DMS 273 (cell line): ENCODE results near the gene CTIF.

ENCODE experiments used
- DNase-seq: peaks from one replicate; lab custom pipeline; 2025; ENCODE audit not compliant: unreplicated experiment; lab: John Stamatoyannopoulos, UW

Gene CTIF

DNA sequence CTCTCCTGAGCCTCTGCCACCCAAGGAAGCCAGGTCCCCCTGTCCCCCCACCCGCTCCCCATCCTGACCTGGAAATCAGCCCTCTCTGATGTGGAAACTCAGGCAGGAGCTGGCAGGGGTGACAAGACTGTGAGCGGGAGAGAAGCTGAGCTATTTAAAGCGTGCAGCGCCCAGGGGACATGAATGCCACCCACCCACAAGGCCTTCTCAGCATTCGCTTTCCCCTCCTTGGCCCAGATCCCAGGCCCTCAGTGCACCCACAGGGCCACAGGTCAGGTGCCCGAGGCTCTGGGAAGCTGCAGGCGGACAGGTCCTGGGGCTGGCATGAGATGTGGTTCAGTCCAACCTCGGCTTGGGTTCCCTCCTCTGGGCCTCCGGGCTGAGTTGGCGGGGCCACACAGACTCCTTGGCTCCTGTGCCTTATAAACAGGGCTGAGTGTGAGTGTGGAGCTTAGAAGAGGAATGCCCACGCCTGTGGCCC is 243.6 kb downstream of the CTIF start:
- DNase-seq, result no peak

DNA sequence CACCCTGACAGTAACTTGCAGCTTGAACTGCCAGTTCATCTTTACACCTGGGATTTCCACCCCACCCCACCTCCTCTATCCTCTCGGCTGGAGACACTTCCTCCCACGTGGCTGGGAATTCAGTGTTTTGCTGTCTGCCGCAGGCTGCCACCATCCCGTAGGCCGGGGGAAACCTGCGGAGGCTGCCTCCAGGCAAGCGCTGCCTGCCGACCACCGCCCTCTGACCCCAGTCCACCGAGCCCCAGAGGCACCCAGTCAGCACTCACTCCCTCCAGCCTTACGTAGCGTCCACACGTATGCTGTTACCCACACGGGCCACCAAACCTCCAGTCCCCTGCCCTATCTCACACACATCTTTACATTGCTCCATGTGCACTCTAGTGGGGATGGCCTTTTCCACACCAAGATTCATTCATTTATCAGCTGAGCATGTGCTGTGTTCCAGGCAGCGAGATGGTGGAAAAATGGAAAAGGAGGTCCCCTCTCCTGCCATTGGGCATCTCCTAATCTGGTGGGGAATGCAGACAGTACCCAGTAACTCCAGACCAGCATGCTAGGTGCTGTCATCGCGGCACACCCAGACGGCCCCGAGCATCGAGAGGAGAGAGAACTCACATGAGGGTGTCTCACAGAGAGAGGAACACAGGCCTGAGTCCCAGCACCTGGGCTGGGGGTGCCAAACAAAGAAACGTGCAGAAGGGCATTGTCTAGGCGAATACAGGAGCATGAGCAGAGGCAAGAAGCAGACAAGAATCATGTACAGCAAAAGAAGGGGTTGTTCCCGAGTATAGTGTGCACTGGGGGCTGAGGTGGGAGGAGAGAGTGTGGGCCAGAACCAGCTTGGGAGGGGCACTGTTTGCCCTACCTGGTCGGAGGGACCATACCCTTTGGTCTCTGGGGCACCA is 245.0 kb downstream of the CTIF start:
- DNase-seq, result no peak

DNA sequence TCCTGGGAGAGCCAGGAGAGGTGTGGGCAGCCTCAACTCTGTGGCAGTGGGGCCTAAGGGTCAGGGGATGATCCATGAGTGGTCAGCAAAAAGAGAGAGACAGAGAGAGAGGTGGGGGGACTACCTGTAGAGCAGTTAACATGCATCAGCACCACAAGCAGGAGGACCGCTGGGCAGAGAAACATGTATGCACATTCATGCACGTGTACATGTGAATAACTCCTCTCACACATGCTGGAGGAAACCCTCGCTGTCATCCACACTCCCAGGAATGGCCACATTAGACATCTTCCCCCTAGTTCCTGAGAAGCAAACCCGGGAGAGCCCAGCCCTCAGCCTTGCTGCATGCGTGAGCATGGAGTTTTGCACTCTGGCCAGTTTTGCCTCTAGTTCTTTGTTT is 245.8 kb downstream of the CTIF start:
- DNase-seq, result no peak

DNA sequence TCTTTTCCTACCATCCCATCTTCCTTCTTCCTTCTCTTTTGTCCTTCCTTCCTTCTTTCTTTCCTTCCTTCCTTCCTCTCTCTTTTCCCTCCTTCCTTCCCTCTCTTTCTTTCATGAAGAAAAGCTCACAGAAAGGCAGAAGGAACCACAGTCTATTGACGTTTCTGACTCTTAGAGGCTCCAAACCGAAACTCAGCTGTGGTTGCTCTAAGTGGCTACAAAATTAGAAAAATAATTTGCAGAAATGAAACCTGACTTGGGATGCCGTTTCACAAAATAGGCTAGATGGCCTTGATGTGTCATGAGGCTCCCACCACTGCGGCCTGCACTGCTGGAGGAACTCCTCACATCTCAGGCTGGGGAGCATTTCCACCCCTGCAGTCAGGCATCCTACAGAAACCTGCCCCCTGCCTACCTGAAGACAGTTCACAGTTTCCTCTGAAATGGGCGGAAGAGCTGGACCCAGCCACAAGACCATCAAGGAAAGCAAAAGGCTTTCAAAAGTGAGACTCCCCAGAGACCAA is 246.3 kb downstream of the CTIF start:
- no peak for DNase-seq

DNA sequence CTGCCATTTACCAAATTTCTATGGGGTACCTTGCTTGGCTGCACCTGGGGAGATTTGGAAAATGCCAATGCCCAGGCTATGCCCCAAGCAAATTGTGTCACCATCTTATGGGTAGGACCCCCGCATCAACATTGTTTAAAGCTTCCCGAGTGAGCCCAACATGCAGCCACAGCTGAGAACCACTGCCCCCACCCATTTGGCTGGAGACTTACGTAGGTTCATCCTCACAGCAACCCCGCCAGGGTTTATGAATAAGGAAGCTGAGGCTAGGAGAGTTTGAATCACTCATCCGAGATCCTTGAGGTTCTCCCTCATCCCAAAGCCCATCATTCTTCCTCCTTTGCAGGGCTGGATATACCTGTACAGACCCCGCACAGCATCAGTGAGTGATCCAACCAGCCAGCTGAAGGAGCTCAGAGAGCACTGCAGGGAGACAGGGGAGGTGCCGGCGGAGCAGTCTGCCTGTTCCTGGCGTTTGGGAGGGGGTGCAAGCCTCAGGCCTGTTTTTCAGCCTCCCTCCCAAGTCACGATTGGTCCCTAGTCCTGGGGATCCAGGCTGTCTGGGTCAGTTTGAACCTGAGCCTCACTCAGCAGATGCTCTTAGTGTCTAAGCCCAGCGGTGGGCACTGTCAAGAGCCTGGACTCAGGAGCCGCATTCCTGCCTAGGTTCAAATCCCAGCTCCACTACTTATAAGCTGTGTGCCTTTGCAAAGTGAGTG is 247.1 kb downstream of the CTIF start:
- no peak for DNase-seq

DNA sequence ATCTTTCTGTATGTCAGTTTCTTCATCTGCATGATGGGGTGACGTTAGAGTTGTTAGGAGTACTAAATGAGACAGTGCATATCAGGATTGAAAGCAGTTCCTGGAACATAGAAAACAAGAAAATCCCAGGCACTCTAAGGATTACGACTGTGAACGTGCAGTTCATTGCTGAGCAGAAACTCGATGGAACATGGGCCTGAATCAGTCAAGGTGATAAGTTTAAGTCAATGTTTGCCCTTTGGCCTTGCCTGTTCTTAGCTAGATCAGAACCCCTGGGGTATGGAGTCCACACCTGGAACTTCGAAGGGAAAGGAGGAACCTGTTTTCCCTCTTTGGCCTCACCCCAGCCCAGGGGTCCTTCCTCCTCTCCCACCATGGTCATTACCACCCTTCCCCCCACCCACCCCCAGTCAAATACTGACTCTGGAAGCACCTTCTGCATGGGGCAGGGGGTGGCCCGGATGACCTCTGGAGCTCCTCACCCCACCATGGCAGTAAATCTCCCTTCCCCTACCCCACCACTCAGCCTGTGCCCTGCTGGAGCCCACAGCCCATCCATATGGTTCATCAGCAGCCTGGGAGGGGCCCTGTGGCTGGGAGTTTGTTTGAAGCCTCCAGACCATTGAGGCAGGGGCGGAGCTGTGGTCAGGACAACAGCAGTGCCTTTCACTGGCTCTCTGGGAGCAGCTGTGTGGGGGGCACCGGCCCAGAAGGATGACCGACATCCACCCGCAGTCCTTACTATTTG is 247.8 kb downstream of the CTIF start:
- DNase-seq, result no peak

DNA sequence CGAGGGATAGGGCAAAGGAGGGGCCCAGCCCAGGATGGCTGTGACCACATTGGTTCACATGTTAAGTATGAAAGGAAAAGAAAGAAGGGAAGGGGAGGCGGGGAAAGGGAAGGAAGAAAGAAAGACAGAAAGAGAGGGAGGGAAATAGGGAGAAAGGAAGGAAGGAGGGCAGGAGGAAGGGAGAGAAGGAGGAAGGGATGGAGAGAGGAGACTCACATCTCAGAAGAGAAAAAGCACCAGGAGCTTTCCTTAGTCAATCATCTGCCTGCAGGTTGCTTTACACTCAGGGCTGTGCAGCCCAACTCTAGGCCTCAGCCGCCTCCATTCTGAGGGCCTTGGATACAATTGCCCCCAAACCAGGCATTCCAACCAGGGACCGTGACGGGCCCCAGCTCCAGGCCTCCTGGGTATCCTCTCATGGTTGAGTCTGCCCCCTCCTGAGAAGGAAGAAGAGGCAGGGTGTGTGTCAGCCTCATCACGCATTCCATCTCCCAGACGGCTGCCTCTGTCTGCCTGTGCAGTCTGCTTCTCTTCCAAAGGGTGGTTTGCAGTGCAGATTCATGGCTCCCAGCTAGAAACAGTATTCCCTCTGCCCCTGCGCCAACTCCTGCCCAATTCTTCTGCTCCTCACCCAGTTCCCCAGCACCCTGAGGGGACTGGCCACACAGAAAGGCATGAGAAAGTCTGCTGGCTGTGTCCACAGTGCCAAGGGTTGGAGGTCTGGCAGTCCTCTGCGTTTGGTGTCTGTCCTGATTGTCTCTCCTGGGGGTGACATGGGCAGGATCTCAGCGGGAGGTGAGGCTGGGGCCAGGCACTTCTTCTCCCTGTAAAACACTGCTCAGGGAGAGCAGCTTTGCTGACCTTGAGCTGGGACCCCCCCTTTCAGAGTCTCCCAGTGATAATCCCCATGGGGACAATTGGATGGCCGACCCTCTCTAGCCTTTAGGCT is 248.6 kb downstream of the CTIF start:
- no peak for DNase-seq

DNA sequence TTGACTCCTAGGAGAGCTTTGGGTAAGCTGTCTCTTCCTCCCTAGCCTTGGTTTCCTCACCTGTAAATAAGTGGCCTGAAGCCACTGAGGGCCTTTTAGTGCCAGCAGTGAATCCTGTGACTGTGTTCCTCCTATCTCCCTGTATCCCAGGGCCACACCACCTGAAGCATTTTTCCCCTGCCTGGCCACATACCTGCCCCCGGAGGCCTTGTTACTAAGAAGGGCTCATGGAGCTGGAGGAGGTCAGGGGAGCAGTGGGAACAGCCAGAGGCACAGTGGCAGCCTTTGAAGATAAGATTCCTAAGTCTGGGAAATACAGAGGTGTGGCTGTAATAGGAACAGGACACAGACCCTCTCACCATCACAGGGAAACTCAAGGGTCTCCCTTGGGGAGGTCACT is 249.5 kb downstream of the CTIF start:
- no peak for DNase-seq

DNA sequence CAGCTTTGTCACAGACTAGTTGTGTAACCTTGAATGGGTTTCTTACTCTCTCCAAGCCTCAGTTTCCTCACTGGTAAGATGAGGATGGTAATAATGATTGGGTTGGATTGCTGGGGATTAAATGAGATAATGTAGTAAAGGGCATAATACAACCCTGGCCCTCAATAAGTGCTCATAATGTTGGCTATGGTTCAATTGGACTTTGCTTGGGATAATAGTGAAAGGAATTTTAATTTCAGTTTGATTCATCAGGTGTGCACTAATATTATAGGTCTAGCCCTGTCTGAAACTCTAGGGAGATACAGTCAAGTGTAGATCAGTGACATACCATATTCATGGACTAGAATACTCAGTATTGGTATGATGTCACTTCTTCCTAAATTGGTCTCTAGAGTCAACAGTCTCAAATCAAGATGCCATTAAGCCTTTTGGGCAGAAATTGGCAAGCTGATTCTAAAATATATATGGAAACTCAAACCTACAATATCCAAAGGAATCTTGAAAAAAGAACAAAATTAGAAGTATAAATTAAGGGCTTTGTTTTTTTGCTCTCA is 250.5 kb downstream of the CTIF start:
- DNase-seq, result no peak

DNA sequence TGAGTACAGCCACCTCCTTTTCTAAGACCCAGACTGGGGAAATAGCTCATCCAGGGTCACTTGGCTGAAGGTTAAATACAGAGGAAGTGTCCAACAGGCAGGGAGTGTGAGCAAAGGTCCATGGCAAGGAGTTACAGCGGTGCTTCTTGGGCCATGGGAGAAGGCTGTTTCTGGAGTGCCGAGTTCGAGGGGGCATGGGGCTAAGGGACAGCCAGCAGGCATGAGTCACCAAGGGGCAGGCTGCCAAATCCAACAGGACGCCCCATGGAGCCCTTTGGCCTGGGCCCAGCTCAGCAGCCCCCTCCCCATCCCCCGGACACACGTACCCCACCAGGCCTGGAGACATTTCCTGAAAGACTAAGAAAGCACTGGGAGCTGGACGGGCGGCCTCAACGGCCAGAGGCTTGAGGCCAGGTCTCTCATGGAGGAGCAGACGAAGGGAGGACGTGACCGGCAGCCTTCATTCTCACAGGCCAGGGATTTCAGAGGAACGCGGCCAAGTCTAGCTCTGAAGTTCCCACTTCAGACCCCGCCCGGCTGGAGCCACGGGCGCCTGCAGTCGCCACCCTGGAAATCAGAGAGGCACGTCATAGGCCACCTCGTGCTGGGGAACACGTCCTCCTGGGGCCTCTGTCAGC is 251.5 kb downstream of the CTIF start:
- DNase-seq, result no peak

DNA sequence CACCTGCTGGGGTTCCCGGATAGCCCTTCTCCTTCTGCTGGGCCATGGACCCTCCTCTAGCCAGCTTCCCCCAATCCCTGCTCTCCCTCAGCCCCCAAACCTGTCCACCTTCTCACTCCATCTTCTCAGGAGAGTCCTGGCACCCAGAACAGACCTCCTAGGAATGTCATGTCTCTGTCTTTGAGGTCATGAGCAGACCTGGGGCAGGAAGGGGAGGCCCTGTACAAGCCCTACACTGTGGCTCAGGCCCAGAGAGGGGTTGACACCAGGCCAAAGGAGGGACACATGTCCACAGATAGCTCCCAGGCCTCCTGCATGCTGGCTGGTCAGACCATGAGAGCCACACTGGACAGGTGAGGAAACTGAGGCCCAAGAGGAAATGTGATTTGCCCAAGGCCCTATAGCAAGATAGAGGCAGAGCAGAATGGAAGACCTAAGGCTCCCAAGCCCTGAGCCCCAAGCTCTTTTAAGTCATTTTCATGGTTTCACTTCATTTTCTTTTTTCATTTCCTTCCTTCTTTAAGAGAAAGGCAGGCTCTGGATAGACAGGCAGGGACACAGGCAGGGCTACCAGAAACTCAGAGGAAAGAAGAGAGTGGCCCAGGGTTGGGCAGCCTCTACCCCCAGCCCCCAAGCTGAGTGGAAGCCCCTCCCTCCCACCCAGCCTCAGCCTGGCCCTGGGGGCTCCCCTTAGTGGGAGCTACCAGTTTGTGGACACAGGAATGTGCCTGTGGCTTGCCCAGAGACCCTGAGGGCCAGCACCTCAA is 252.2 kb downstream of the CTIF start:
- DNase-seq, result no peak

DNA sequence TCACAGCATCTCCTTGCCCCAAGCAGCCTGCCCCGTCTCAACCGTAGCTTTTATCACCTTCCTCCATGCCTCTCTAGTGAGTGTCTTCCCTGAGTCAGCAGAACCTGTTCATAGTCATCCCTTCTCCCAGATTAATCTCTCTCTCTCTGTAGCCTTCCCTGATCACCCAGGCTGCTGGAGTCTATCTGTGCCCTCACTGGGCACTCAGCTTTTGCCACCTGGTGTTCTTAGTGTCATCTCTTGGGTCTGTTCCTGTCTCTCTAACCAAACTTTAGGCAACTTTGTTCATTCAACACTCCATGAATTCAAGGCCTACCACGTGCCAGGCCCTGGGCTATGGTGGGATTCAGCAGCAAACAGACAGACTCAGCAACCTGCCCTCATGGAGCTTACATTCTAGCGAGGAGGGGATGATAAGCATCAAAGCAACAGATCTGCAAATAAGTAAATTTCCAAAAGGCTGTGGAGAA is 252.8 kb downstream of the CTIF start:
- DNase-seq, result no peak

DNA sequence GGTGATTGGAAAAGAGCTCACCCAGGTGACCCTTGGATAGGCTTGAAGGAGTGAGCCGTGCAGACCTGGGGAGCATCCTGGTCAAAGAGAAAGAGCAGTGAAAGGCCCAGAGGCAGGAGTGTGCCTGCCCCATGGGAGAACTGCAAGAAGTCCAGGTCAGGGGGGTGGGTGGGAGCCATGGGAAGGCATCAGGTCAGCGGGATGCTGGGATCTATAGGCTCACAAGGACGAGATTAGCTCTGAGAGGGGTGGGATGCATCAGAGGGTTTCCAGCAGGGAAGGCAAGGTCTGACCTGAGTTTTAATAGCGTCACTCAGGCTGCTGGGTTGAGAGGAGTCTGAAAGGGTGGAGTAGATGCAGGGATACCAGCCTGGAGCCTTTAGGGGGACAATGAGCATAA is 253.3 kb downstream of the CTIF start:
- DNase-seq, result no peak

DNA sequence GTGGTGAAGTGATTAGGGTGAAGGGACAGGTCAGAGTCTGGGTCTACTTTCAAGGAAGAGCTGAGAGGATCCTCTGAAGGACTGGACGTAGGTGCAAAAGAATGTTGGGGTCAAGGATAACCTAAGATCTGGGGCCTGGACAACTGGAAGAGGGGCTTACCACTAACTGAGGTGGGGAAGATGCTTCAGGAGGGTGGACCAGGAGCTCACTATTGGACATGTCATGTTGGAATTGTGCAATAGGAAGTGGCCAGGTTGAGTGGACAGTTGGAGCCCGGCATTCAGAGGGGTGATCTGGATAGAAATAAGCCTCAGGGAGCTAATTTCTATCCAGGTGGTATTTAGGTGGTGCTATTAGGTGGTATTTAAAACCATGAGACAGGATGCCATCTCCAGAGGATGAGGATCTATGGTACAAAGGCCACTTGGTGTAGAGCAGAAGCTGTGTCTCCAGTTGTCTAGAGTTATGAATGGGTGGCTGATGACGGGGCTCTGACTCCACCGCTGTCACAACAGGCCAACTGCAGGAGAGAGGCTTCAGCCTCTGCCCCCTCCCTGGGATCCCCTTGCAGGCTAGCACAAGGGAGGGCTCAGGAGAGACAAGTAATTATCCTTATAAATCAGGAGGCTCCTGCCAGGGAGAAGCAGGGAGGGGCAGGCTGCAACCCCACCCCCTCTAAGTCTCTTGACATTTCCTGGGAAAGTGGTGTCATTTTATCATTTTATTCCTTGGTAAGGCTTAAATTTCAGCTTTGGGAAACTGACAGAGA is 254.0 kb downstream of the CTIF start:
- DNase-seq, result no peak

DNA sequence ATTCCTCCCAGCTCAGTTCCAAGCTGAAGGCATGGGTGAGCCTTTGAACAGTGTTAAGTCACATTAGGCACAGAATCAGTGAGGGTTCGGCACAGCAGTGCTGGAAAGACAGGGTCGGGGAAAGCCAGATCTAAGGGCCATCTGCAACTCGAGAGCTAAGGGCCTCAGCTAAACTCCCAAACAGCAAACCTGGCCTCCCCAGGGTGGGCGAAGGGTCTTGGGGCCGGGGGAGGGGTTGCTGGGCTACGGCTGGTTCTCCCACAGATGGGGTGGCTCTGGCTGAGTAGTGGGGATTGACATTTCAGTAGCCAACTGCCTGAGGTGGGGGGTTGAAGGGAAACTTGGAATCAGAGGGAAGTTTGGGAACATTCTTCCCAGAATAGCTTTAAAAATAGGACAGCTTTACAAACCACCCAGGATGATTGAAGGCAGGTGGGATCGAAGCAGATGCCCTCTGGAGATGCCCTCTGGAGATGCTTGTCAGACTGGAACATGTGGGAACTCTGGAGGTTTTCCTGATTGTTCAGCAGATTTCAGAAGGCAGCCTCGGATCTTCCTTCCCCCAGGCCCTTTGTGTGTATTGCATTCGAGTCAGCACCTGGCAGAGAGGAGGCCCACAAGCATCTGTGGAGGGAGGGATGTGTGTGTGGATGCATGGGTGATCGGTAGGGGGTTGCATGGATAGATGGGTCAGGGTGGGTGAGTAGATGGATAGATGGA is 255.6 kb downstream of the CTIF start:
- no peak for DNase-seq

DNA sequence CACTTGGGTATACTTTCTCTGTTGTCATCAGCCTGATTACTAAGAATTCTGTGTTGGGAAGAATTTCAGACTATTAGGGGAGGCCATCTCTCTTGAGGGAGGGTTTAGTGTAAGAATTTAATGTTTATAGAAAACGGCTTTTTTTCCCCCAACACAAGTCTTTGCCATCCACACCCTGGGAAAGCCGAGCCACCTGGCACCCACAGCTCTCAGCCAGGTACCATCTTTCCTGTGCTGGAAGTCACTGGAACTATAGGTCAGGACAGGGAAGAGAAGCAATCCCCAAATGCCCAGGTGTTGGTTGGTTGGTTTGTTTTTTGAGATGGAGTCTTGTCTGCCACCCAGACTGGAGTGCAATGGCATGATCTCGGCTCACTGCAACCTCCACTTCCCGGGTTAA is 256.9 kb downstream of the CTIF start:
- no peak for DNase-seq
